GM11168 (cell line): ENCODE results near the gene OR56B1.
"Not testable (repeated sequence)": the region's sequence is repeated elsewhere in the genome, so short reads cannot be mapped to it uniquely, and the experiment has no call there.

Experiments
- in situ Hi-C: fragments of 300-500 bp; cut with MboI; formaldehyde crosslinking; loops from one replicate; pipeline ENCODE4 v1.12.0; 2022; ENCODE audit warnings: low sequenced_read_pairs; ENCODE audit not compliant: unreplicated experiment

Gene OR56B1

DNA sequence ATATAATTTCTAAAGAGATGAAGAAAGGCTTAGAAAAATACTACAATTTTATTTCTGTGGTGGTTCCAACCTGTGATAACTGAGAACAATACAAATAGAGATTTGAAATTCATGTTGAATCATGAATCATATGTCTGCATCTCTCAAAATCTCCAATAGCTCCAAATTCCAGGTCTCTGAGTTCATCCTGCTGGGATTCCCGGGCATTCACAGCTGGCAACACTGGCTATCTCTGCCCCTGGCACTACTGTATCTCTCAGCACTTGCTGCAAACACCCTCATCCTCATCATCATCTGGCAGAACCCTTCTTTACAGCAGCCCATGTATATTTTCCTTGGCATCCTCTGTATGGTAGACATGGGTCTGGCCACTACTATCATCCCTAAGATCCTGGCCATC lies at the start of gene OR56B1:
Gene OR56B1 (plus strand): TSS at position 53 of the 400 bp plus-strand sequence. CDS start 69 bp downstream, at position 122.
- in situ Hi-C loops, result no loop called here

DNA sequence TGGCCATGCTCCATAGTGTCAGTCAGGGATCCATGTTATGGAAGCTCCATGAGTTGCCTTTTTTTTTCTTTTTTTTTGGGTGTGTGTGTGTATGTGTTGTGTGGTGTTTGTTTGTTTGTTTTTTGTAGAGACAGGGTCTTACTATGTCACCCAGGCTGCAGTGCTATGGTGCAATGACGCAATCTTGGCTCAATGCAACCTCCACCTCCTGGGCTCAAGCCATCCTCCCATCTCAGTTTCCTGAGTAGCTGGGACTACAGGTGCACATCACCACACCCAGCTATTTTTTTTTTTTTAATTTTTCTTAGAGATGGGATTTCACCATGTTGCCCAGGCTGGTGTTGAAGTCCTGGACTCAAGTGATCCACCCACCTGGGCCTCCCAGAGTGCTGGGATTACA lies 47.8 kb upstream of the OR56B1 start:
- in situ Hi-C loops, result no loop called here

DNA sequence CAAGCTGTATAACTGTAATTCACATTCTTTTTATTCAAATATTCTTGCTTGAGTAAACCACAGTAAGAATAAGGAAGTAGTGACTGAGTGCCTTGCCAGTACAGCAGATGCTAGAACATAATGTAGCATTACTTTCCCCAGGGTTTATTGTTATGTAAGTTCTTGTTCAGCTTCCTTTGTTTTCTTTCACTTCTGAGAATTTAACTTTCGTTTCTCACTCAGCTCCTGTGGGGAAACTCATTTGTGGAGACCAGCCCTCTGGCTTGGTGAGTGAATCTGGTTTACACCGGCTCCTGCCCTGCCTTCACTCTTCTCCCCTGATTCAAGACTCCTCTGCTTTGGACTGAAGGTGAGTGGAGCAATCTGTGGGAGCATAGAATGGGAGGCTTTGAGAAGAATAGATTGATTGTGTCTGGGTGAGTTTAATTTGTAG lies 46.7 kb upstream of the OR56B1 start, which contains the start of gene TRIM22:
Gene TRIM22 (plus strand): TSS at position 240 of the 433 bp plus-strand sequence. CDS start 6,443 bp downstream, outside the sequence.
- in situ Hi-C loops, result no loop called here

GRCh38 chr11:5690216-5690615 lies 46.0 kb upstream of the OR56B1 start:
- in situ Hi-C loops, result no loop called here

GRCh38 chr11:5690736-5691135 lies 45.5 kb upstream of the OR56B1 start:
- in situ Hi-C loops, result no loop called here

GRCh38 chr11:5691238-5691963 lies 44.8 kb upstream of the OR56B1 start:
- in situ Hi-C loops, result not testable (repeated sequence)

DNA sequence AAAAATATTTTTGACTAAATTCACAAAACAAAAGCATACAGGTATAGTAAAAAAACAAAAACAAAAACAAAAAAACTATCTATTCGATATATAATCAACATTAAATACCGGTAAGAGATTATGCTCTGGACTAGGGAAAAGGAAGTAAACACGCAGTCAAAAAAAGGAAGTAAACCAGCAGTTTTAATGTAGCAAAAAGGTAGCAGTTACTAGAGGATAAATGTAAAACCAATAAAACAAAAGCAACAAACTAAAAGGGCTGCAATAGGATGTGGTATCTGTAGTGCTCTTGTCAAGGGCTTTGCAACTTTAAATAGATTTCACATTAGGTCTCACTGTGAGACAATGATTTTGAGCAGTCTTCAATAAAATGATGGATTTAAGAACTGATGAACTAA lies 44.3 kb upstream of the OR56B1 start:
- in situ Hi-C loops, result no loop called here

DNA sequence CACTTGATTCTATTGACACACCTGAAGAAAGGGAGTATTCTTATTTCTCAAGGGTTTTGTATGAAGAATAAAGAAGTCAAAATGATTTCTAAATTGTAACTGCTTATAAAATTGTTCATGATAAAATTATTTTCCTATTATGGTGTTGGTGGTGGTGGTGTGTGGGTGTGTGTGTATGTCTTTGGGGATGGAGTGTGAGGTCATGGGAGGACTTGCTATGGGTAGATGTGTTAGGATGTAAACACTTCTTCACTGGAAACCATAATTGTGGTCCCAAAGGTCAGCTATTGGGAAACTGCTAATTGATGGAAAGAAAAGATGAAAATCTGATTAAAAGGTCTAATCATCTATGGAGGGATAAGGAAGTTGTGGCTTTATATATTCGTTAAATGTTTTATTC lies 41.6 kb upstream of the OR56B1 start:
- in situ Hi-C loops, result no loop called here

DNA sequence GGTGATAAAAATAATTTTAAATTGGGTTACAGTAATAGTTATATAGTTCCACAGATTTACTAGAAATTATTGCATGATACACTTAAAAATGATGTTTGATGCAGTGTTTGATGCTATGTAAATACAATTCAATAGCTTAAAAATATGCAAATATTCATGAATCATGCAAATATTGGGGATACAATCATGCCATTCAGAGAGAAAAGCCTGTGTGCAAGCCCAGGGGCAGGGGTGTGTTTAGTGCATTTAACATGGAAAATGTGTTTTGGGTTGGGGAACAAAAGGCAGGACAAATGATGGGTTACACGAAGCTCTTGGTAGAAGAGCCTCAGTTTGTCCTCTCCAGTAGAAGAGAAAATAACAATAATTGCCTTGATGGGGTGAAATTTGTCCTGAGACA lies 40.7 kb upstream of the OR56B1 start:
- in situ Hi-C loops, result no loop called here

- in situ Hi-C loops, result no loop called here
These were observed 40.0 kb upstream of the OR56B1 start for GRCh38 chr11:5696210-5696609.

GRCh38 chr11:5698281-5698680 lies 38.0 kb upstream of the OR56B1 start:
- in situ Hi-C loops, result no loop called here

DNA sequence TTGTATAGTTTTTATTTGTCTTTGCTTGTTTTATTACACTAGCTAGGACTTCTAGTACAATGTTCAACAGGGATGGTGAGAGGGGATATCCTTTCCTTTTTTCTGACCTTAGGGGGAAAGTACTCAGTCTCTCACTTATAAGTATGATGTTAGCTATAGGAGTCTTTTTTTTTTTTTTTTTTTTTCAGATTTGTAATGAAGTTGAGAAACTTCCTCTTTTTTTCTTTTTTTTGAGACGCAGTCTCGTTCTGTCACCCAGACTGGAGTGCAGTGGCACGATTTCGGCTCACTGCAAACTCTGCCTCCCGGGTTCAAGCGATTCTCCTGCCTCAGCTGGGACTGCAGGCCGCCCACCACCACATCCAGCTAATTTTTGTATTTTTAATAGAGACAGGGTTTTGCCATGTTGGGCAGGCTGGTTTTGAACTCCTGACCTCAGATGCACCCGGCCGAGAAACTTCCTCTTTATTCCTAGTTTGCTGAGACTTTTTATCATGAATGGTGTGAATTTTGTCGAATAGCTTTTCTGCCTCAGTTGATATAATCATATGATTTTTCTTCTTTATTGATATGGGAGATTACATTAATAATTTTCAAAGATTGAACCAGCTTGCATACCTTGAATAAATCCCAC lies 35.7 kb upstream of the OR56B1 start:
- in situ Hi-C loops, result no loop called here

- in situ Hi-C loops, result no loop called here
These were observed 35.1 kb upstream of the OR56B1 start for GRCh38 chr11:5701055-5701577.

- in situ Hi-C loops, result no loop called here
These were observed 32.3 kb upstream of the OR56B1 start for GRCh38 chr11:5703741-5704536.

- in situ Hi-C loops, result no loop called here
These were observed 30.6 kb upstream of the OR56B1 start for GRCh38 chr11:5705688-5706087.

DNA sequence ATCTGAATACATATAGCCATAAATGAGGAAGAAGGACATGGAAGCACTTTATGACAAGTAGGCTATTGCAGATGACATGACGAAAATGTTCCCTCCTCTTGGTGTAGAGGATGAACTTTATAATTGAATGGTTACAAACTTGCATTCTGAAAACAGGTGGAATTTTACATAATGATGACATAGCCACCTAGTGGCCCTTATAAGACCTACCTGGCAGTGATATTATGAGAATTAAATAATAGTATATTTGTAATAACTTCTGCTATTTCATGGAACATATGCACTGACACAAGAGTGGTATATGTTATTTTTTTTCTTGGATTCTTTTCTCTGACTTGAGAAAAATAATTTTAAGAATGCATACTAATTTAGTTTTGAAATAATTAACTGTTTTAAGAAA lies 23.7 kb upstream of the OR56B1 start:
- in situ Hi-C loops, result no loop called here

DNA sequence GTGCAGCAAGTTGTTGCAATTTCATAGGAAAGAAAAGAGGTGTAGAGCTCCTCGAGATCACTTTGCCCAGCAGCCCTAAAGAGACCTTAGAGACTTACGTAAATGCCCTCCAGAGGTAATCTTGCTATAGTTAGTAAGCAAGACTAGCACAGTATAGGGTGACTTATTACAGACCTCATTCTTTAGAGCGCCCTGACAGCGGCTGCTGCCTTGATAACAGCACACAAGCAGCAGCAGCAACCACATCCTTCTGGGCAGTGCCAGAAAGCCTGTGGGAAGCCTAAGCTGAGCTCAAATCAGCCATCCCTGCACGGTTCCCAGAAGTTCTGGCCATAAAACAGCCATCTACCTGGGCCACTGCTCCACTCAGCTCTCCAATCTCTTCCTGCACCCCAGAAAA lies 22.6 kb upstream of the OR56B1 start:
- in situ Hi-C loops, result no loop called here

- in situ Hi-C loops, result not testable (repeated sequence)
These were observed 19.7 kb upstream of the OR56B1 start for GRCh38 chr11:5716518-5716917.

GRCh38 chr11:5719703-5720495 lies 16.3 kb upstream of the OR56B1 start:
- in situ Hi-C loops, result no loop called here

GRCh38 chr11:5722622-5723021 lies 13.6 kb upstream of the OR56B1 start:
- in situ Hi-C loops, result no loop called here
